NCI-H187 treated with DMSO at 0.1 percent for 48 hours (cell line): ENCODE measurements around the gene LRP2BP.
"Not testable (repeated sequence)": the region's sequence is repeated elsewhere in the genome, so short reads cannot be mapped to it uniquely, and the experiment has no call there.

Source experiments
- DNase-seq: peaks from one replicate; lab custom pipeline; 2025; lab: John Stamatoyannopoulos, UW

Gene LRP2BP

DNA sequence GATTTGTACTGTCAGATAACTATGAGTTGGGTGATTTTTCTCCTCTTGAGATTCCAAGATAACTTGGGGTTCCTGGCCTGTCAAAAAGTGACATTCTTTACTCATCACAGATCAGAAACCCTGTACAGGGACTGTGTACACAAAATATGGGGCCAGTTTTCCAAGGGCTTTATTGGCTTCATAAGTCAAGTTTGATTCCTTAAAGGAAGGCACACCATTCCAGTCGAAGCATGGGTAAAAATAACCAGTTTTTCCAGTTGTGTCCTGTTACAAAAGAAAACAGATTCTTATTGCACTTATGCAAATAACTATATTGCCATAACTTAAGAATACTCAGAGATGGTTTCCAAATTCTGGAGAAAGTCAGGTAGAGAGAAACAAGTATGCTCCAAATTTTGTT, 70.0 kb downstream of the LRP2BP start:
- DNase-seq = not testable (repeated sequence)

GRCh38 chr4:185324361-185324760, 71.4 kb downstream of the LRP2BP start:
- DNase-seq = not testable (repeated sequence)

DNA sequence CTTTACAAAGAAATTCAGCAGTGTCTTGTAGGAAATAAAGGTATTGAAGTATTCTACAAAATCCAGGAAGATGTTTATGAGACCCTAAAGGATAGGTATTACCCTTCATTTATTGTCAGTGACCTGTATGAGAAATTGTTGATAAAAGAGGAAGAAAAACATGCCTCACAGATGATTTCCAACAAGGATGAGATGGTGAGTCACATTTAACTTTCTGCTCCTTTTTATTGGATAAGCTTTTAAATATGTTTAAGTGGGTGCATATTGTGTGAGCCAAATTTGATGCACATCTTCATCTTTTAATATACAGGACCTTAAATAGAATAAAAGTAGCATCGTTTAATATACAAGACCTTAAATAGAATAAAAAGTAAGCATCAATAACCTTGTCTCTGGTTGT, 72.1 kb downstream of the LRP2BP start:
- DNase-seq = no peak

DNA sequence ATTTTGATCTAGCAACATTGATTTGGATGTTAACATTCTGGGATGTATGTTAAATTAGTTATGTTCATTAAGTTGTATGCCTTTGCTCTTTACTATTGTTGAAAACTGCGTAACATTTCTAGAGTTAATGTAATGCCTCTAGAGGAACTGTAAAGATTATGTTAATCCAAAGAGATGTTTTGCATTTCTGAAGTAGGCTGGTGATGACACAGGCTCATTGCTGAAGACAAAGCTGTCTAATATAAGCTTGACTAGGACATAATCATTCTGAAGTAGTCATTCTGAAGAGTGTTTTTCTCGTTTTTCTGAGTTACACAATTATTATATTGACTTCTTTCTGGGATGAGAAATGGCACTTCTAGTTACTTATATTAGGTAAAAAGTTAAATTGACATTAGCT, 72.9 kb downstream of the LRP2BP start:
- DNase-seq = no peak

GRCh38 chr4:185318679-185319078, 77.0 kb downstream of the LRP2BP start:
- no peak for DNase-seq

GRCh38 chr4:185317880-185318279, 77.8 kb downstream of the LRP2BP start:
- DNase-seq = no peak

DNA sequence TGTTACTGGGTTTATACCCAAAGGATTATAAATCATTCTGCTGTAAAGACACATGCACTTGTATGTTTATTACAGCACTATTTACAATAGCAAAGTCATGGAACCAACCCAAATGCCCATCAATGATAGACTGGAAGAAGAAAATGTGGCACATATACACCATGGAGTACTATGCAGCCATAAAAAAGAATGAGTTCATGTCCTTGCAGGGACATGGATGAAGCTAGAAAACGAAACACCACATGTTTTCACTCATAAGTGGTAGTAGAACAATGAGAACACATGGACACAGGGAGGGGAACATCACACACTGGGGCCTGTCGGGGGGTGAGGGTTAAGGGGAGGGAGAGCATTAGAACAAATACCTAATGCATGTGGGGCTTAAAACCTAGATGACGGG, 78.3 kb downstream of the LRP2BP start:
- DNase-seq = not testable (repeated sequence)
